ENCODE data around the gene C6orf47. TPM values are rescaled to one million over a fixed set of nuclear protein-coding genes. Genes with fewer than 3 reads are reported as not detected.

C6orf47 gene
- total RNA-seq, 2 experiments from 2014 or later: 9.6 to 10.5 TPM

- Mint-ChIP-seq H3K4me1 (ENCODE audit: low read depth) (peaks cover 3% of the 10 kb centered on the region), H3K27me3 (no peaks in the 10 kb centered on the region), H3K9me3 (no peaks in the 10 kb centered on the region), H3K4me3 (no peak overlapping the region), H3K36me3 (ENCODE audit: low read depth) (peaks cover 56% of the 10 kb centered on the region), H3K27ac (no peak overlapping the region)
- H3K4me3 ChIP-seq (ENCODE audit: low read length): no peak overlapping the region
- H3K27ac ChIP-seq (ENCODE audit: low read depth in 1 of 2, low read length in 2 of 2): no peak overlapping the region
- H3K4me1 ChIP-seq (ENCODE audit: insufficient read depth, low read length): peaks cover 5% of the 10 kb centered on the region
- ChIA-PET POLR2A (no interaction called here), CTCF (no interaction called here)
- intact Hi-C loops (cut with DNase I, micrococcal nuclease): no loop called here
- no peaks in the 10 kb centered on the region for H3K27me3 ChIP-seq (ENCODE audit: control insufficient read depth in 1 of 2, insufficient read depth in 2 of 2, low read length in 2 of 2)
- peaks cover 52% of the 10 kb centered on the region for H3K36me3 ChIP-seq (ENCODE audit: insufficient read depth, low read length)
- no peak for DNase-seq
- no peaks in the 10 kb centered on the region for H3K9me3 ChIP-seq (ENCODE audit: control insufficient read depth in 1 of 2, insufficient read depth in 1 of 2, low read length in 2 of 2)
- TF ChIP-seq CTCF (IDR thresholded peaks at IDR 0.05): no peak
- ATAC-seq (ENCODE audit: poor library complexity): no peak
These were observed 25.9 kb upstream of the C6orf47 start for GRCh38 chr6:31686483-31686882.

DNA sequence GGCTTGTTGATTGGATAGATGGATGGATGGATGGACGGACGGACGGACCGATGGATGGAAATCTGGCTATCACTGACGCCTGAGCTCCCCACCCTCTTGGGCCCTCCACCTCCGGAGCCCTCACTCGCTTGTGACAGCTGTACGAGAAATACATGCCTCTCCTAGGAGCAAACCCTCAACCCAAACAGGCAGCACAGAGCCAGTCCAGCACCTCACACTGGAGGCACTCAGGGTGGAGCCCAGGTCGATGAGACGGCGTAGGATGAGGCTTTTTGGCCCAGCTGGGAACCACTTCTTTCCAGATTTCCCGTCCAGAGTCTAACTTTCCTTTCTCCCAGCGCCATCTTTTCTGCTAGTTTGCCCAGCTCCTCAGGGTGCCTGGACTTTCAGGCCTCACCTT lies 23.0 kb upstream of the C6orf47 start:
- Histone ChIP-seq H3K4me1 (ENCODE audit: insufficient read depth, low read length) (peaks cover 21% of the 10 kb centered on the region), H3K9me3 (ENCODE audit: control insufficient read depth in 1 of 2, insufficient read depth in 1 of 2, low read length in 2 of 2) (no peaks in the 10 kb centered on the region), H3K4me3 (ENCODE audit: low read length) (no peak overlapping the region), H3K27ac (ENCODE audit: low read depth in 1 of 2, low read length in 2 of 2) (no peak overlapping the region), H3K27me3 (ENCODE audit: control insufficient read depth in 1 of 2, insufficient read depth in 2 of 2, low read length in 2 of 2) (no peaks in the 10 kb centered on the region), H3K36me3 (ENCODE audit: insufficient read depth, low read length) (peaks cover 23% of the 10 kb centered on the region)
- peaks cover 19% of the 10 kb centered on the region for H3K4me1 Mint-ChIP-seq (ENCODE audit: low read depth)
- intact Hi-C loops (cut with DNase I, micrococcal nuclease): loop anchor here in 1 of 2 experiments (5.0 kb wide), 1 partner anchor 269 kb away; no protein-coding TSS in a partner anchor
- no peaks in the 10 kb centered on the region for H3K27me3 Mint-ChIP-seq
- ATAC-seq (ENCODE audit: poor library complexity) (no peak), DNase-seq (no peak)
- TF ChIP-seq CTCF (IDR thresholded peaks at IDR 0.05): no peak
- peak overlapping the region; percentile 18 for H3K27ac Mint-ChIP-seq
- H3K4me3 Mint-ChIP-seq: peak overlapping the region; percentile 30
- ChIA-PET POLR2A (no interaction called here), CTCF (no interaction called here)
- H3K36me3 Mint-ChIP-seq (ENCODE audit: low read depth): peaks cover 28% of the 10 kb centered on the region
- H3K9me3 Mint-ChIP-seq: no peaks in the 10 kb centered on the region

DNA sequence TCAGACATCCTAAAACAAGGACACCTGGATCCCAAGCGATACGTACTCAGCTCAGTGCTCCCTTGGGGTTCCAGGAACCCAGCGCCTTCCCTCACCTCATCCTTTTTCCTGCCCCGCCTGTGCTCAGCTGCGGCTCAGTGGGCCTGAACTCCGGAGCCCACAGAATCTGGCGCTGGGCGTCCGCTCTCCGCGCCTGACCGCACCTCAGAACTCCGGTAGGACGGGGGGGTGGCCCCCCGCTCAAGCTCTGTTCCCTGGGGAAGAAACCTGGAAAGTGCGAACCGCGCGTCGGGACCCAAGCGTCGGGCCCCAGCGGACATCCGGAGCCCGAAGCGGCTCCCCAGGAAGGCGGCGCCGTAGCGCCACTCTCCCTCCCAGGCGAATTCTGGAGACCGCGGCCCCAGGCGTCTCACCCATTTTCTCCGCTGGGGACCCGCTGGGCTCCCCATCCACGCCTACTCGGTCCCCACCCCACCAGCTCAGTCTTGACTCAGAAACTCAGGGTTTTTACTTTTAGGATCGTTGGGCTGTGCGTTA lies 20.6 kb upstream of the C6orf47 start:
- Mint-ChIP-seq H3K9me3 (no peaks in the 10 kb centered on the region), H3K4me1 (ENCODE audit: low read depth) (peaks cover 19% of the 10 kb centered on the region), H3K27ac (peak overlapping the region; percentile 35), H3K36me3 (ENCODE audit: low read depth) (peaks cover 12% of the 10 kb centered on the region), H3K27me3 (no peaks in the 10 kb centered on the region), H3K4me3 (peak overlapping the region; percentile 87)
- intact Hi-C loops (cut with DNase I, micrococcal nuclease): loop anchor here in 1 of 2 experiments (2.0 to 5.0 kb wide), 3 partner anchors 48 to 271 kb away; partner anchors contain the start of gene DDAH2
- ATAC-seq (ENCODE audit: poor library complexity) (peak; percentile 71), DNase-seq (peak in 8 of 14 experiments; percentile 23 to 72 (median 47))
- H3K36me3 ChIP-seq (ENCODE audit: insufficient read depth, low read length): no peaks in the 10 kb centered on the region
- TF ChIP-seq CTCF (IDR thresholded peaks at IDR 0.05): no peak
- ChIA-PET CTCF (interaction anchor here (0.7 to 1.4 kb wide), 6 partner anchors 14 to 149 kb away, joined by 3 to 10 read pairs (median 4); partner anchors contain the start of gene ABHD16A), POLR2A (interaction anchor here (0.6 to 1.9 kb wide), 8 partner anchors 14 to 515 kb away, joined by 3 to 12 read pairs (median 4); partner anchors contain the start of genes ABHD16A, EHMT2, GPANK1 and HSPA1B)
- peak overlapping the region; percentile 79 for H3K4me3 ChIP-seq (ENCODE audit: low read length)
- no peaks in the 10 kb centered on the region for H3K27me3 ChIP-seq (ENCODE audit: control insufficient read depth in 1 of 2, insufficient read depth in 2 of 2, low read length in 2 of 2)
- H3K27ac ChIP-seq (ENCODE audit: low read depth in 1 of 2, low read length in 2 of 2): peak overlapping the region in 1 of 2 donors; percentile 44
- no peaks in the 10 kb centered on the region for H3K9me3 ChIP-seq (ENCODE audit: control insufficient read depth in 1 of 2, insufficient read depth in 1 of 2, low read length in 2 of 2)
- H3K4me1 ChIP-seq (ENCODE audit: insufficient read depth, low read length): peaks cover 21% of the 10 kb centered on the region

Data from CD4-positive, alpha-beta T cell (primary cell).